Left cardiac atrium (tissue), 4 donors: ENCODE results near the gene CCM2. TPM values are rescaled to one million over a fixed set of nuclear protein-coding genes. Genes with fewer than 3 reads are reported as not detected.

ENCODE experiments used
- ATAC-seq, 2 donors: fragments of 200-7000 bp; cut with Tn5 transposase; one replicate each; pipeline ENCODE4 v1.9.1; 2020; ENCODE audit warnings: mild to moderate bottlenecking in 2 of 2, moderate library complexity in 2 of 2
- DNase-seq: peaks from one replicate; pipeline ENCODE4 v3.0.0-alpha.2; 2020
- intact Hi-C, 2 donors: fragments of 100-400 bp; cut with DNase I; formaldehyde crosslinking; loops; one replicate each; pipeline versions ENCODE4 v1.14.1 to v1.15.1; 2022 to 2023
- long read RNA-seq: library from polyadenylated mRNA; unstranded; transcript quantifications from one replicate; pipeline ENCODE4 v2.0.0, GENCODE V29; 2021
- total RNA-seq, 2 donors: library from RNA; stranded (reverse); fragmentation: NEBNext Ultra II Directional; extraction: Animal tissue kit (Norgen Biotek cat#: 25700); gene quantifications; one replicate each; pipeline ENCODE4 v1.2.1, GENCODE V29; 2021
- donor health status: DM: no; HTN: yes; CAD: no.
- donor health status: DM: no; HTN: yes; CAD: no; lungs with severe emphysema.
- donor health status: DM: yes; HTN: yes; CAD: no.
- donor health status: Dilated cardiomyopathy.

Gene CCM2
- 10 to 100 TPM; 33.5 to 36.5 TPM for total RNA-seq
- long read RNA-seq, transcript CCM2-201 (10 exons, 1,894 nt), result major isoform, 6 of 17 reads
- long read RNA-seq, partial matches to known transcripts, result 3 of 17 reads
- long read RNA-seq, other reads (novel, unspliced or antisense), result 6 of 17 reads

DNA sequence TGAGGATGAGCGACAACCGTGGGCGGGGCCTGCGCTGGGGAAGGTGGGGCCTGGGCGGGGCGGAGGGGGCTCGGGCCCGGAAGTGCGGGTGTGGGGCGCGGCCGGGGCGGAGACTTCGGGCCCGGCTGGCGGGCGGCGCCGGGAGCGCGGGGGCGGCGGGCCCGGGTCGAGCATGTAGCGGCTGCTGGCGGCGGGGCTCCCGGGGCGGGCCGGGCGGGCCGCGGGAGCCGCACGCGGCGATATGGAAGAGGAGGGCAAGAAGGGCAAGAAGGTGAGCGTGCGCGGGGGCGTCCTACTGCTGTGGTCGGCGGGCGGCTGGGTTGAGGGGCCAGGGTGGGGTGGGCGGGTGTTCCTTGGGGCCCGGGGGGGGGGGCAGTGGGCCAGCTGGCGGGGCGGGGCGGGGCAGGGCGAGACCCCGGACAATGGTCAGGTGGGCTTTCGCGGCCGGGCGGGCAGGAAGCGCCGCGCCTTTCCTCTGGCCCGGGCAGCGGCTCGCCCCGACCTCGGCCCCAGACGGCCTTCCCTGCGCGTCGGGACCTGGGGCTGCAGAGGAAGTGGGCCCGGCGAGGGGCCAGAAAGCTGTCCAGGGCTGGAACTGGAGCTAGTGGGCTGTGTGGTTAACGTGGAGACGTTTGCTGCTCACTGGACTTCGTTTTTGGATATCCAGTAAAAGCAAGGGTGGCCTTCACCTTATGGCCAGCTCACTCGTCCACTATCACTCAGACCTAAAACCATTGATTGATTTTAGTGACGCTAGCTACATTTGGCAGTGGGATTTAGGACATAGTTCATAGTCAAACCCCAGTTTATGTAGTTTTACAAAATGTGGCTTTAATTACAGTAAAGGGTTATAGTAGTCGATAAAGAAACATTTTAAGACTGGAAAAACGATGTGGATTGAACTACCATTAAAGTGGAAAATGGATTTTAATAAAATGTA, at the start of gene CCM2:
Gene CCM2 (plus strand): TSS at position 109 of the 940 bp plus-strand sequence. CDS start 133 bp downstream, at position 242.
- intact Hi-C loops, result loop anchor here in 1 of 2 donors (10.0 kb wide), 1 partner anchor 64 kb away; no protein-coding TSS in a partner anchor
- DNase-seq, result peak; percentile 78
- ATAC-seq, result peak; percentile 18 to 39

DNA sequence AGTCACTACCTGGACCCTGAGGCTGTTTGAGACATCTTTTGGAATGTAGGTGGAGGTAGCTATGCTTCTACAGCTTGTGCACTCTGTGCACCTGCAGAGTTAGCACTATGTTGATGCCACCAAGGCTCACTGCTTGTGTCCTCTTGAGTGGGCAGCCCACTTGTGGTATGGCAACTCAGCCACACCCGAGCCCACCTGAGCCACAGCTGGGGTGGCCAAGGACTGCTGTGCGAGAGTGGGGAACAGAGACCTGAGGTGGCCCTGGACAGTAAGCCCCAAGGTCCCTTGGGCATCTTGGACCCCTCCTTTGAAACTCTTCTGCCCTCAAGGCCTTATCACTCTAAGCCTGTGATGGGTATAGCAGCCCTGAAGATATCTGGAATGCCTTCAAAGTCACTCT, 46.8 kb upstream of the CCM2 start:
- ATAC-seq, result no peak
- DNase-seq, result no peak
- intact Hi-C loops, result no loop called here

DNA sequence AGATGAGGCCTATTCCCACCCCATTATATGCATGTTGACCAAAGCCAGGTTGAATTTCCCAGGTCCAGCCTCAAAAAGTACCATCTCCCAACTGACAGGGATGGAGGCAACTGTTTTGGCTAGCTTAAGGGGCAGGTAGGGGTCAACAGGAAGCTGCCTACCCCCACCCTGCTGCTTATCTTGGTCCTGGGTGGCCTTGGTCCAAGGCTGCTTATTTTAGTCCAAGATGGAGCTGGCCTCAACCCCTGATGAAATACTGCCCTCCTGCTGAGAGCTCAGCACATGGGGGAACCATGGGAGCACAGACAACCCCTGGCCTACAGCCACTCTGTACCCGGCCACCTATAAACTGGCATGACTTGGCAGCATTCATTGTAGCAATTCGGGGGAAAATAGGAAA, 44.3 kb upstream of the CCM2 start:
- no peak for ATAC-seq
- no peak for DNase-seq
- intact Hi-C loops, result no loop called here

DNA sequence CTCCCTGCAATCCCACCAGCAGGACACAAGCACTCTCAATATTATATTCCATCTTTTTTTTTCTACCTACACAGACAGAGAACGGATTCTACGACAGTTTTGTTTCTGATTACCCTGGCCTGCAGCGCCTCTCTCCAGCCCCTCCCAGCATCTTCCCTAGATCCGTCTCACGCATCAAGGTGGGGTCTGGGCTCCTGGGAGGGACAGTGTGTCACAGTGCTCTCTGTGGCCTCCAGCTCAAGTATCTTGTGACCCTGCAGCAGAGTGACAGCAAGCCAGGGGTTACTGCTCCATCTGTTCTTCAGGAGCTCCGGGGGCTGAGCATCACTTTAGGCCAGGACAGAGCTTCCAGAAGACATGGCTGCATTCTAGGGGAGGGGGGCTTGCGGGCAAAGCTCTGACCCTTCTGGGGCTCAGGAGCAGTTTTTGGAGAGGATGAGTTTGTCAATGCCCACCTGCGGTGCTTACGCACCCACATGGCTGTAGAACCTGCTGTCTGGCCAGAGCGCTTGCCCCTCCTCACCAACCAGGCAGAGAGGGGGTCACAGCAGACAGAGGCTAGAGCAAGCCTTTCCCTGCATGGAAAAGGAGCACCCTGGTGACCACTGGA, 43.7 kb upstream of the CCM2 start:
- ATAC-seq, result no peak
- no peak for DNase-seq
- intact Hi-C loops, result no loop called here

DNA sequence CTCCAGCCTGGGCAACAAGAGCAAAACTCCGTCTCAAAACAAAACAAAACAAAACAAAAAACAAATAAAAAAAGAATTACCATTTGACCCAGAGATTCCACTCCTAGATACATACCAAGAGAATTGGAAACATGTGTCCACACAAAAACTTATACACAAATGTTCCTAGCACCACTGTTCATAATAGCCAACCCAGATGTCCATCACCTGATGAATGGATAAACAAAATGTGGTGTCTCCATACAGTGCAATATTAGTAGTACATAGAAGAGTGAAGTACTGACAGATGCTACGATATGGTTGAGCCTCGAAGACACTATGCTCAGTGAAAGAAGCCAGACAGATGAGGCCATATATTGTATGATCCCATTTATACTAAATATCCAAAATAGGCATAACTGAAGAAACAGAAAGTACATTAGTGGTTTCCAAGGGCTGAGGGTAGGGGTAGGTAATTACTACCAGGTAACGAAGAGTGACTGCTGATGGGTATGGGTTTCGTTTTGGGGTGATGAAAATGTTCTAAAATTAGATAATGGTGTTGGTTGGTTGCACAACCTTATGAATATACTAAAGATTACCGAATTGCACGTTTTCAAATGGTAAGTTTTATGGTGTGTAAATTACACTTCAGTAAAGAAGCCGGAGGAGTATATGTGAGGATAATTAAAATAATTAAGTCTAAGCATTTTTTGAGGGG, 41.2 kb upstream of the CCM2 start:
- intact Hi-C loops, result no loop called here
- no peak for DNase-seq
- ATAC-seq, result no peak

DNA sequence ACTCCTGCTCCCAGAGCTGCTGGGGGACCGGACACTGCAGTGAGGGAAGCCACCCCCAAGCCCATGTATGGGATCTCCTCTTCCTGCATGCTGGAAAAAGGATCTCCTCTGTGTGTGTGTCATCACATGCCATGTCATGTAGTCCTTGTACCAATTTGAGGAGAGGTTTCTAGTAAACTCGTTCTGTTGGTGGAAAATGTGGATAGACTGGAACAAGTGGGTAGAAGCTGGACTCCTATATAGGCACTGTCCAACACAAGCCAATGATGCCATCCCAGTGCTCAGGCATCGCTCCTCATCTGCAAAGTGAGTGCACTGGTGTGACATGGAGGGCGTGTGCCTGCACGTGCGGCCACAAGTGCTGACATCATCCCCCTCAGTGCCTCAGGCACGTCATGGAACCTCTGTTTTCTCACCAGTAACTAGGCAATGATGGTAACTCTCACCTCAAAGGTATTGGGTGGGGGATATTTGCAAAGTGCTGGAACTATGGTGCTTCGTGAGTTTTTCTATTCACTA, 40.5 kb upstream of the CCM2 start:
- ATAC-seq (no peak), DNase-seq (no peak)
- intact Hi-C loops, result no loop called here

DNA sequence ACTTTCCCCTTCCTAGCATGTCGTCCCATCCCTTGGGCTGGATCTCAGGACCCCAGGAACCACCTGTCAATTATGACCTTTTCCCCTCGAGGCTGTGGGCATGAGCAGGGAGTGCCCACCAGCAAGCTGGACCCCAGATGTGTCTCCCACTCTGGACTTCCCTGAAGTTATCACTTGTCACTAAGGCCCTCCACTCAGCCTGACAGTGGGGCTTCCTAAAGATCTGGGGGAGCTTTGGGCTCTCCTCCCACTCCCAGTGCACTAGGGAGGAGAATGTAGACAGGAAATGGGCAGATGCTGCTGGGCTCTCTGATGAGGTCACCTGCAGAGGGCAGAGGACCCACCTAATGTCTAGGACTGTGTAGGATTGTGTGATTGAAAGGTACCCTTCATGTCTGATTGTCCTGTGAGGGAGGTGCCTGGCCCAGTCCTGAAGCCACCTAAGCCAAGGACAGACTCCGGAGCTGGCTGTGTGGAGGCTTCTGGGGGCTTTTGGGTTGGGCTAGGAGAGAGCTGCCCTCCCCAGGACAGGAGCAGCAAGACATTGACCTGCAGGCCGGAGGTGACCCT, 39.9 kb upstream of the CCM2 start:
- no peak for DNase-seq
- intact Hi-C loops, result no loop called here
- no peak for ATAC-seq

DNA sequence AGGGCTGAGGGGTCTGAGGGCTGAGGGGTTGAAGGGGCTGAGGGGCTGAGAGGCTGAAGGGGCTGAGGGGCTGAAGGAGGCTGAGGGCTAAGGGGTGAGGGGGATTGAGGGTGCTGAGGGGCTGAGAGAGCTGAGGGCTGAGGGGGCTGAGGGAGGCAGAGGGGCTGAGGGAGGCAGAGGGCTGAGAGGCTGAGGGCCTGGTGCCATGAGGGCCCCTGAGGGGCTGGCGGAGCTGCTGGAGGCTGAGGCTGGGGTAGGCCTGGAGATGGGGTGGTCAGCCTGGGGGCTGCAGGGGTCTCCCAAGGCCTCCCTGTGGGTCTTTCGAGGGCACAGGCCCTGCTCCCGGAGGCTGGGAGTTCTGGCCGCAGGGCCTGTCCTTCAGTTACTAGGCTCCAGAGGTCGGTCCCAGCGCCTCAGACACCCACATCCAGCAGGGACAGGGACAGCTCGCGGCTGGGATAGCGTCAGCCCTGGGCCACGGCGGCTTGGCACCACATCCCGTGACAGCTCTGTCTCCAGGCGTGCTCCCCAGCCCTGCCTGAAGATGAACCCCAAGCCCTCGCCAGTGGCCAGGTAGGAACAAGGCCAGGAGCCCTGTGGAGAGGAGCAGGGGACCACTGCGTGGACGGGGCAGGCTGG, 38.0 kb upstream of the CCM2 start:
- no peak for DNase-seq
- intact Hi-C loops, result no loop called here

DNA sequence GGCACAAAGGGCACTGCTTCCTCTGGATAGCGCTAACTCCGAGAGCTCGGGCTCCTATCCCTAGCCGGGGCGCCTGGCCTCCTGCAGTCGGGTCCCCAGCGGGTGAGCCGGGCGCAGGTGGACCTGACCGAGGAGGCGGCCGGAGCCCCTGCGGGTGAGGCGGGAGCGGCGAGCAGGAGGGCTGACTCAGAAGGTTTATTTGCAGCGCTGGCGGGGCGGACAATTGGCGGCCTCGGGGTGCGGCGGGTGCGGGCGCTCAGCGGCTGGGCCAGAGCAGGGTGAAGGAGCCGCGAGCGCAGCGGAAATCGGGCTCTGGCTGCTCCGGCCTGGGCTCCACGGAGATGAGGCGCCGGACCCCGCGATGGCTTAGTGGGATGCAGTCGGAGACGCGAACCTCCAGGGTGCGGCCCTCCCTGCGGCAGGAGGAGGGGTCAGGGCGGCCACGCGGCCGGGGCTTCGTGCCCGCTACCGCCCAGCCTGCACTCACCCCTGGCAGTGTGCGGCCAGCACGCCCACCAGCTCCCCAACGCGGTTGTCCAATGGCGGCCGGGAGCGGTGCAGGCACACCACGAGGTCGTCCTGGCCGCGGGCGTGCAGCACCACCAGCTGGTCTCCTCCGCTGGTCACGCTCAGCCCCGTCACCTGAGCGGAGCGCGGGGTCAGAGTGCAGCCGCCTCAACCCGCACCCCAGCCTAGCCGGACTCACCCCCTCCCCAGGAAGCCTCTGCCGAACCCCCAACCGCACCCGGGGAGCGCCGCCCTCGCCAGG, 37.3 kb upstream of the CCM2 start:
- peak; percentile 74 to 80 for ATAC-seq
- intact Hi-C loops, result no loop called here
- peak; percentile 52 for DNase-seq

More for the DNA sequence above, 38.0 kb upstream of the CCM2 start:
- ATAC-seq, result no peak

DNA sequence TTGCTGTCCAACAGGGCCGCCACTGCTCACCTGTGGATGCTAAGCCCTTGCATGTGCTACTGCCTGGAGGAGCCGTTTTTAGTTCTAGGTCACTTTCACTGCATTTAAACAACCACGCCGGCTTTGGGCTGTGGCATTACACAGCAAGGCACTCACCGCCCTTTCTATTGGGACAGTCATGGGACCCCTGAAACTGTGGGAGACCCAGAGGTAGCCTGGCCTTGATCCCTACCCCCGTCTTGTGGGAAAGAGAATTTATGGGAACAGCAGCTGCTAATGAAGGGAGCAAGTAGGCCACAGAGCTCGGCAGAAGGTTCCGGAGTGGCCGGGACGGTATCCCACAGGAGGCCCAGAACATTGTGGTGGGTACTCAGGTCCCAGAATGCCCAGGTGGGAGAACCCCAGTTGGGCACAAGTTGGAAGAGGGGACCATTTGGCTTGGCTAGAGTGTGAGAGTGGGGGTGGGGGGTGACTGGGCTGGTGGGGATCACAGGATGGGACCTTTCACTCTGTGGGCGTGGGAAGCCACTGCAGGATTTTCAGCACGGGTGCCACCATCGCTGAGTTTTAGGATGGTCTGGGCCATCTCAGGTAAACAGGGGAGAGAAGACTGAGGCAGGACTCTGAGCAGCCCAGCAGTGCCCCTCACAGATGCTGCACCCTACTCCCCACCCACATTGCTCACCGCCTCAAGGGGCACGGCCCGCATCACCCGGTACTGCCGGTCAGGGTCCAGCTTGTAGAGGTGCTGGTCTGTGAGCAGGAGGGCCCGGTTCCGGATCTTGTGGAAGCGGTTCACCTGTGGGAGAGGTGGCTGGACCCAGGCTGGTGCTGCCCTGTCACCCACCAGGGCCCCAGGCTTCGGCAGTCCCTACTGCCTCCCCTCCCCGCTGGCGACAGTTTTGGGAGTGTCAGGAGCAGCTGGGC, 36.4 kb upstream of the CCM2 start:
- ATAC-seq, result no peak
- intact Hi-C loops, result no loop called here
- peak; percentile 12 for DNase-seq

DNA sequence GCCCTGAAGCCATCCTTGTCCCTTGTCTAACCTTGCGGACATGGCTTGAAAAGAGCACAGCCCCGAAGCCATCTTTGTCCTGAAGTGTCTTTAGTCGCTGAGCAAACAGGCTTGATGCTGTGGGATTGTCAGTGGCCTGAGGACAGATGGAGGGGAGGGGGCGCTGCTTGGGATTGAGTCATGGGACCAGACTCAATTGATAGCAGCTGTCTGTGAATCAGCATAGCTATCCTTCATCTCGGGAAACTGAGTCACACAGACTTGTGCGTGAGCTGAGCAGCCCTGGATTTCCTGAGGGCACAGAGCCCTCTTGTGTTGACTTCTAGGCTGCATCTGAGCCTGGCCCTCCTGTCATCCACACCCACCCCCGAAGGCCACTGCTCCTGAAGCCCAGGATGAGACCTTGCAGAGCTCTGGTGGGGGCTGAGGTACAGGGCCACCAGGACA, 35.6 kb upstream of the CCM2 start:
- intact Hi-C loops, result no loop called here
- DNase-seq (peak; percentile 14), ATAC-seq (no peak)

DNA sequence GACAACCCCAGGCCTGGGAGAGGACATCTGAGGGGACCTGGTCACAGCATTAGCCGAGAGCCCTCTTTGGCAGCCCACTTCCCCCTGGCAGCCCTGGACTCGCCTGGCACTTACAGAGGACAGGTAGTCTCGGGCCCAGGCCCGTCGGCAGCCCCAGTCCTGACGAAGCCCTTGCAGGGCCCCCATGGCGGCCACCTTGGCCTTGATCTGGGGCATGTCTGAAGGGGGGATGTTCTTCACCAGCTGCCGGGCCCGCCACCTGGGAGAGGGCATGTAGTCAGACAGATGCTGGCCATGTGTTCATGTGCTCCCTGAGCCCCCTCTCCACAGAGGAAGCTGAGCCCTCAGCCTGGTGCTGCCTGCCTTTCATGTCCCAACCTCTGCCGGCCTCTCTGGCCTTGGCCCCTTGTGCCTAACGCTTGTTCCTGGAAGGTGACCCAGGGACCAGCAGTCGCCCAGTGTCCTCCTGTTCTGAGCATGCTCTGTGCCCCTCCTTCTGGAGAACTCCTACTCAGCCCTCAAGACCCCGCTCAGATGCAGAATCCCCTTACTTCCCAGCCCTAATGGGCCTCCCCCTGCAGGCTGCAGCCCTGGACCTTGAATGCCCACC, 35.1 kb upstream of the CCM2 start:
- peak; percentile 20 for DNase-seq
- intact Hi-C loops, result no loop called here
- no peak for ATAC-seq

DNA sequence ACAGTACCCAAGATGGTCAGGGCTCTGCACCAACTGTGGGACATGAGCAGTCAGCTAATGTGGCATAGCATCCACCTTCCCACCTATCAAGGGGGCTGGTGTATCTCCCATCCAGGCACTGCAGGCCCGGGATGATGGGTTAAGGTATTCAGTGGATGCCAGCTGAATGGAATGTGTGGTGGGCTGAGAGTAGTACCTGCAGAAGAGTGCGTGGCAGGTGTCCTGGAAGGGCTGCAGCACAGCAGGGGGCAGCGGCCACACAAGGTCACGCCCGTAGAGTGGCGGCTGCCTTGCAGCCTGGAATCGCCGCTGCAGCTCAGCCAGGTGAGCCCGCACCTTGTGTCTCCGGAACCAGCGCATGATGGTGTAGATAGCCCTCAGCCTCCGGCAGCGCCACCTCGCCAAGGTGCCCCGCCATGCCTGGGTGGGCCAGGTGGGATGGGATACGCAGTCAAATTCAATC, 34.5 kb upstream of the CCM2 start:
- DNase-seq (peak; percentile 22), ATAC-seq (no peak)
- intact Hi-C loops, result no loop called here

DNA sequence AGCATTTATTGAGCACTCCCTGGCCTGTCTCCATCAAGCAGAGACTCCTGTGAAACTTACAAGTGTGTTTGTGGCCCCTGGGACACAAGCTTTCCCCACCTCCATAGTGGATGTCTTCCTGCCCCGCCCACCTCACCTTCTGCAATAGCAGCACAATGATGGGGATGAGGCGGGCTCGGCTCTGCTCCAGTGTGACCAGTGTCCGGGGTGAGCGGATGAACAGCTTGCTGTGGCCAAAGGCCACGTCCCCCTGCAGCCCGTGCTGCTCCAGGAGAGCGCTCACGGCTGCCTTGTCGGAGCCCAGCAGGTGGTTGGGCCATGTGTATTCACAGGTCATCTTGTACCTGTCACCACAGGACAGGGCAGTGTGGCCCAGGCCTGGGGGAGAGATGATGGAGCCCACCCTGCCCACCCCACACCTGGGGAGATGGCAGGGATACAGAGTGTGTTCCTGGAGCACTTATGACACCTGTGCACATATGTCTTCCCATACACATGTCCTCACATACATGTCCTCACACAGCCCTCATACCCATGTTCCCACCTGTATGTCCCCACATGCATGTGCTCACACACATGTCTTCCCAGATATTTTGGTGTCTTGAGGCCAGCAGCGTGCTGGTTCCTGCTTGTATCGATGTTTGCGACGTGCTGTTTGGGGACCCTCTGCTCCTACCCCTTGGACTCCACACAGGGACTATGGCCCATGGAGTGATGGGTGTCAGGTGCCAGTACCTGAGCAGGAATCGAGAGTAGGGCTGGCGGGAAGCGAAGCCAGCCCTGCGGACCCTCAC, 33.9 kb upstream of the CCM2 start:
- DNase-seq (peak; percentile 14), ATAC-seq (no peak)
- intact Hi-C loops, result no loop called here

DNA sequence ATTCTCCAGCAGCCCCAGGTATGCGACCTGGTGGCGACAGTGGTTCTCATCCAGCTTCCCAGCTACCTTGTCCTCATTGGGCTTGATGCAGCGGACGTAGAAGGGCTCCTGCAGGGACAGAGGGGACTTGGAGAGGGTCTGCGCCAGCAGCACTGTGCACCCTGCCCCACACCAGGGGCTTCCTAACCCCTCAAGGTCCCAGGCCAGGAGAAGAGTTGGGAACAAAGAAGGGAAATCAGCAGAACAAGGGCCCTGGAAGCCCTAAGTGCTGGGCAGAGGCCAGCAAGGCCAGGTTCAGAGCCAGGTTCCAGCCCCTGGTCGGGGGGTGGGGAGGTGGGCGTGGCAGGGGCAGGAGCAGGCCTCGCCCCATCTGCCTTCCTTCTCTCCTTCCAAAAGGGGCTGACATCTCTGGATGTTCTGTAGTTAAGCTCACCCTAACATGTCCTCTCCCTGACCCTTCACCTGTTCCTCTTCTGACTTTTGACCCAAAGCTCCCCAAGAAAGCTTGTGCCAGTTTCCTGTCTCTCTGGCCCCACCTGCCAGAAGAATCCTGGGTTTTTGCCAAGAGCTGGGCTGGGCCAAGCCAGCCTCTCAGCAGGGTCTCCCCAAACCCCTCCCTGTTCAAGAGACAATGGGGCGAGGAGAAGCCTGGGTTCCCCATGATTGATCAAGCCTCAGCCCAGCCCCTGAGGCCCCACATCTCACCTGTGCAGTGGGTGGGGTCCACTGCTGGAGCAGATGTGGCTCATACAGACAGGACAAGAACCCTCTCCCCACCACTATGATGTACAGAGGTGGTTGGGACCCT, 33.1 kb upstream of the CCM2 start:
- intact Hi-C loops, result no loop called here
- no peak for ATAC-seq

More for the DNA sequence above, 33.1 kb upstream of the CCM2 start:
- no peak for DNase-seq
